Nephron progenitor cell (in vitro differentiated cells): Measurements from ENCODE around the gene LRRIQ3.
A peak's percentile ranks its signal among the peaks of the same experiment; 100 is the strongest.

Experiments used
- DNase-seq: peaks from one replicate; pipeline ENCODE4 v3.0.0; 2021
- H3K27ac Mint-ChIP-seq: 2 replicates; pipeline ENCODE4 v1.8.0; 2021; ENCODE audit warnings: mild to moderate bottlenecking, moderate library complexity, mixed read lengths
- H3K27me3 Mint-ChIP-seq: 2 replicates; pipeline ENCODE4 v1.8.0; 2021; ENCODE audit warnings: mild to moderate bottlenecking, low read depth, mixed read lengths; ENCODE audit not compliant: poor library complexity
- H3K36me3 Mint-ChIP-seq: 2 replicates; pipeline ENCODE4 v1.8.0; 2021; ENCODE audit warnings: low read depth, mixed read lengths
- H3K4me1 Mint-ChIP-seq: 2 replicates; pipeline ENCODE4 v1.8.0; 2021; ENCODE audit warnings: mixed read lengths
- H3K4me3 Mint-ChIP-seq: 2 replicates; pipeline ENCODE4 v1.8.0; 2021; ENCODE audit warnings: mild to moderate bottlenecking, moderate library complexity, mixed read lengths
- H3K9me3 Mint-ChIP-seq: 2 replicates; pipeline ENCODE4 v1.8.0; 2021; ENCODE audit warnings: mild to moderate bottlenecking, moderate library complexity, mixed read lengths
- TF ChIP-seq, protein P1 (sequence below): fragments of 200-600 bp; sonication (generic); IDR thresholded peaks from 2 replicates; pipeline ENCODE4 v1.5.0; 2021; ENCODE audit warnings: antibody characterized with exemption

Gene LRRIQ3

DNA sequence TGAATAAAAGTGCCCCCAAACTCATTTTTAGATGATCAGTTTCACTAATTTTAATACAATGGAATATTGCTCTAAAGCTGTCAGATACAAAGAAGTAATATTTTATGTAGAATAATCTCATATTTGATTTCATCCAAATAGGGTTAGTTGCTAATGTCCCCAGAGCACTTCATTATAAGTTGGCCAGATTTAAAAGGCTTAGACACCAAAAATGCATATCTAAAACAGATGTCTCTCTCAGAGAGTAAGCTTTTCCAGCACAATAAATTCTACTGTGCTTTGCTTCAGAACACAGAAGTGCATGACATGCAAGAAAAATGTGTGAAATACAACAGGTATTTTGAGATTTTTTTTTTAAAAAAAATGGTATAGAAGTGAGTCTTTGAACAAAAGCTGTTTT lies 194.2 kb downstream of the LRRIQ3 start:
- TF ChIP-seq, protein P1, sequence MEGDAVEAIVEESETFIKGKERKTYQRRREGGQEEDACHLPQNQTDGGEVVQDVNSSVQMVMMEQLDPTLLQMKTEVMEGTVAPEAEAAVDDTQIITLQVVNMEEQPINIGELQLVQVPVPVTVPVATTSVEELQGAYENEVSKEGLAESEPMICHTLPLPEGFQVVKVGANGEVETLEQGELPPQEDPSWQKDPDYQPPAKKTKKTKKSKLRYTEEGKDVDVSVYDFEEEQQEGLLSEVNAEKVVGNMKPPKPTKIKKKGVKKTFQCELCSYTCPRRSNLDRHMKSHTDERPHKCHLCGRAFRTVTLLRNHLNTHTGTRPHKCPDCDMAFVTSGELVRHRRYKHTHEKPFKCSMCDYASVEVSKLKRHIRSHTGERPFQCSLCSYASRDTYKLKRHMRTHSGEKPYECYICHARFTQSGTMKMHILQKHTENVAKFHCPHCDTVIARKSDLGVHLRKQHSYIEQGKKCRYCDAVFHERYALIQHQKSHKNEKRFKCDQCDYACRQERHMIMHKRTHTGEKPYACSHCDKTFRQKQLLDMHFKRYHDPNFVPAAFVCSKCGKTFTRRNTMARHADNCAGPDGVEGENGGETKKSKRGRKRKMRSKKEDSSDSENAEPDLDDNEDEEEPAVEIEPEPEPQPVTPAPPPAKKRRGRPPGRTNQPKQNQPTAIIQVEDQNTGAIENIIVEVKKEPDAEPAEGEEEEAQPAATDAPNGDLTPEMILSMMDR, result no peak
- H3K27me3 Mint-ChIP-seq, result no peaks in the 10 kb centered on the region
- no peak for DNase-seq

DNA sequence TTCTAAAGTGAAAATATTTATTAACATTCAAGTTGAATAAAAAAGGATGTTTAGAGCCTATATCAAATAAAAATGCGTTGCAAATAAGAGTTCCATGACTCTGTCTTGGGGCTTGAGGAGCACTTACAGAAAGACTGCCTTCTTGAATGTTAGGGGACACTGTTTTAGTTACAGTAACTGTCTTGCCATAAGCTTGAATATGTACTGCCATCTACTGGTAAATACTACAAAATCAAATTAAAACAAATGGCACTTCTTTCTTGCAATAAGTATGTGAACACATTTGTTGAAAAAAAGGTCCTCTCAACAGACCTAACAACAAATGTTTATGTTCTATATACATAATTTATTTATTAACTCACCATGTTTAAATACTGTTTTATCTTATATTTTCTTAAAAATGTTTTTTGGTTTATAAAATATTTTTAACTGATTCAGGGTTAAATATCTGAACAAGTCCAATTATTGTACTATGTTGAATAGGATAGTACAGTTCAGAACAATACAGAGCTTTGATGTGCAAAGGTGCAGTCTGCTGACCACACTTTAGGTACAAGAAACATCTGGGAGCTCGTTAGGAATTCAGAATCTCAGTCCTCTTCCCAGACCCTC lies 199.5 kb downstream of the LRRIQ3 start:
- TF ChIP-seq, protein P1, result peak; percentile 54
- Mint-ChIP-seq H3K27ac (no peak overlapping the region), H3K36me3 (no peaks in the 10 kb centered on the region)

More for the DNA sequence above, 194.2 kb downstream of the LRRIQ3 start:
- Mint-ChIP-seq H3K4me3 (no peak overlapping the region), H3K9me3 (peaks cover 12% of the 10 kb centered on the region), H3K36me3 (no peaks in the 10 kb centered on the region), H3K4me1 (no peaks in the 10 kb centered on the region), H3K27ac (no peak overlapping the region)

DNA sequence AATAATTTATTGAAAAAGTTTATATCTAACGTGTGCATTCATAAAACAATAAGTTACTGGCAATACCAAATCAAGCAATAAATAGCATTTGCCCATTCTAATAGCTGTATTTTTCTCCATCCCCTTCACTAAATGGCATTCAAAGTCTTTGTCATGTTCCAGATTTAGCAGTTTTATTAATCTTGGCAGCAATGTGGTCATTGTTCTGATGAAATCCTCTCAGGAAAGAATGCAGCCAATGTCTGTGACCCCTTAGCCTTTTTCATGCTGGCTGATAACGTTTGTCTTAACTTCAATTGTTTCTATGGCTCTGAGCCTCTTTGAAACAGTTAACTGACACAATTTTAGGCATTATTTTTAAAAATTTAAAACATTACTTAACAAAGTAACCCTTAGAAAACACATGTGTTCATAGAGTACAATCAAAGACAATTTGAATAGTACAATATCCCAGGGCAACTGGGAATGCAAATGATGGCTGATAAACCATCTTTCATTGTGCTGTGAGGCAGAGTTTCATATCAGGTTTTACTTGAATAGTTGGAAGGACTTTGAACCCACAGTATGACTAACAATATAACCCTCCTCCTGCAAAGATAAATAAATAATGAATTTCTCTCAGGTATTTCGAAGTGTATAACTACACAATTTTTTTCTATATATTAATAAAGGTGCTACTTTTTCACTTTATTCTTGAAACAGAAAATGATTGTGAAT lies 217.5 kb downstream of the LRRIQ3 start:
- no peak overlapping the region for H3K4me3 Mint-ChIP-seq
- H3K27ac Mint-ChIP-seq, result no peak overlapping the region
- no peak for DNase-seq
- H3K27me3 Mint-ChIP-seq, result no peaks in the 10 kb centered on the region
- H3K36me3 Mint-ChIP-seq, result no peaks in the 10 kb centered on the region
- no peaks in the 10 kb centered on the region for H3K9me3 Mint-ChIP-seq
- no peaks in the 10 kb centered on the region for H3K4me1 Mint-ChIP-seq
- TF ChIP-seq, protein P1, result no peak

More for the DNA sequence above, 199.5 kb downstream of the LRRIQ3 start:
- no peak overlapping the region for H3K4me3 Mint-ChIP-seq
- H3K9me3 Mint-ChIP-seq, result peaks cover 7% of the 10 kb centered on the region
- H3K4me1 Mint-ChIP-seq, result no peaks in the 10 kb centered on the region
- DNase-seq, result no peak
- peaks cover 5% of the 10 kb centered on the region for H3K27me3 Mint-ChIP-seq

DNA sequence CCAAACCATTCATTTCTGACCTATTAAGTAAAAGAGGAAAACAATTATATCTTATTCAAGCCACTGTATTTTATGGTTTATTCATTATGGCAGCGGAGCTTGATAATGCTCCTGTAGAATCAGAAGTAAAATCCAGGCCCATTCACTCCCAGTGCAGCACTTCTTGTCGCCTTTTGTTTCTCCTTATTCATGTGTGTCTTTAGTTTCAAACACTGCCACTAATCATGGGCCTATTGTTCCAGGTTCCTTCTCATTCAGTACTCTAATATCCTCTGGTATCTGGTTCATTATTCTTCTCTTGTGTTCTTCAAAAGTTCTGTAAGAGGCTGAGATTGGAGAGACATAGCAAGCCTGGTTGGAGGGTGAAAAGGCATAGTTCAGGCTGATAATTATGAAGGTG lies 218.3 kb downstream of the LRRIQ3 start:
- DNase-seq, result no peak
- no peaks in the 10 kb centered on the region for H3K4me1 Mint-ChIP-seq
- no peak overlapping the region for H3K4me3 Mint-ChIP-seq
- TF ChIP-seq, protein P1, result no peak
- H3K36me3 Mint-ChIP-seq, result no peaks in the 10 kb centered on the region
- no peaks in the 10 kb centered on the region for H3K9me3 Mint-ChIP-seq
- no peaks in the 10 kb centered on the region for H3K27me3 Mint-ChIP-seq
- no peak overlapping the region for H3K27ac Mint-ChIP-seq

DNA sequence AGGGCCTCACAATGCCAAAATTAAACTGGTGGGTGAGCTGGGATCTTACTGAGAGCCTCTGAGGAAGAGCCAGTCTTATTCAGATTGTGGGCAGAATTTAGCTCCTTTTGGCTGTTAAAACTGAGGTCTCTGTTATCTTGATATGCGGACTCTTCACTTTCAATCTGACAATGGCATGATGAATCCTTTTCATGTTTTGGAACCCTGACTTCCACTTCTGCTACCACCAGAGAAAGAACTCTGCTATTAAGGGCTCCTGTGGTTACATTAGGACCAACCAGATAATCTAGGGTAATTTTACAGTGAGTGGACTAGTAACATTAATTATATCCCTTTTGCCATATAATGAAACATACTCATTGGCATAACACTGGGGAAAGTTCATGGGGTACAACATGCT lies 219.0 kb downstream of the LRRIQ3 start:
- TF ChIP-seq, protein P1, result no peak
- Mint-ChIP-seq H3K4me3 (no peak overlapping the region), H3K27me3 (no peaks in the 10 kb centered on the region), H3K27ac (no peak overlapping the region), H3K36me3 (no peaks in the 10 kb centered on the region), H3K9me3 (no peaks in the 10 kb centered on the region), H3K4me1 (no peaks in the 10 kb centered on the region)
- no peak for DNase-seq
